ENCODE results near the gene ECI2.

The ECI2 gene

GRCh38 chr6:4134841-4135664, at the start of gene ECI2:
ECI2 (minus strand) TSS chr6:4135575; CDS start chr6:4135560, 15 bp downstream.
- Histone ChIP-seq H3K79me2 (ENCODE audit: control insufficient read depth, insufficient read depth, low read length, unreplicated experiment) (peaks cover 31% of the 10 kb centered on the region), H3K27ac (ENCODE audit: low read depth, low read length) (peak within 1 kb of the TSS; percentile 68), H3K4me1 (ENCODE audit: control insufficient read depth, insufficient read depth, low read length, unreplicated experiment) (peaks cover 17% of the 10 kb centered on the region), H2AFZ (ENCODE audit: low read length, unreplicated experiment) (peak within 1 kb of the TSS; percentile 87), H3K36me3 (ENCODE audit: insufficient read depth, low read length) (peaks cover 23% of the 10 kb centered on the region), H3K27me3 (ENCODE audit: insufficient read depth, low read length) (no peaks in the 10 kb centered on the region), H3K4me3 (ENCODE audit: low read depth, low read length) (peak within 1 kb of the TSS; percentile 99)

- no peak overlapping the region for H2AFZ ChIP-seq (ENCODE audit: low read length, unreplicated experiment)
These were observed 45.4 kb upstream of the ECI2 start for GRCh38 chr6:4180652-4181255.

GRCh38 chr6:4179960-4180651, 44.7 kb upstream of the ECI2 start:
- no peaks in the 10 kb centered on the region for H3K4me1 ChIP-seq (ENCODE audit: control insufficient read depth, insufficient read depth, low read length, unreplicated experiment)
- peaks cover 35% of the 10 kb centered on the region; the same call in 1 of the 2 replicates for H3K27me3 ChIP-seq (ENCODE audit: insufficient read depth, low read length)
- H3K79me2 ChIP-seq (ENCODE audit: control insufficient read depth, insufficient read depth, low read length, unreplicated experiment): no peaks in the 10 kb centered on the region
- H3K4me3 ChIP-seq (ENCODE audit: low read depth, low read length): no peak overlapping the region
- no peaks in the 10 kb centered on the region for H3K36me3 ChIP-seq (ENCODE audit: insufficient read depth, low read length)
- no peak overlapping the region for H3K27ac ChIP-seq (ENCODE audit: low read depth, low read length)
- H2AFZ ChIP-seq (ENCODE audit: low read length, unreplicated experiment): no peak overlapping the region

More at GRCh38 chr6:4180652-4181255, 45.4 kb upstream of the ECI2 start:
- Histone ChIP-seq H3K4me3 (ENCODE audit: low read depth, low read length) (no peak overlapping the region), H3K27me3 (ENCODE audit: insufficient read depth, low read length) (peaks cover 35% of the 10 kb centered on the region; the same call in 1 of the 2 replicates), H3K27ac (ENCODE audit: low read depth, low read length) (no peak overlapping the region), H3K79me2 (ENCODE audit: control insufficient read depth, insufficient read depth, low read length, unreplicated experiment) (no peaks in the 10 kb centered on the region), H3K4me1 (ENCODE audit: control insufficient read depth, insufficient read depth, low read length, unreplicated experiment) (no peaks in the 10 kb centered on the region), H3K36me3 (ENCODE audit: insufficient read depth, low read length) (no peaks in the 10 kb centered on the region)

GRCh38 chr6:4178737-4179333, 43.5 kb upstream of the ECI2 start:
- H2AFZ ChIP-seq (ENCODE audit: low read length, unreplicated experiment): no peak overlapping the region
- no peak overlapping the region for H3K4me3 ChIP-seq (ENCODE audit: low read depth, low read length)
- peaks cover 35% of the 10 kb centered on the region; the same call in 1 of the 2 replicates for H3K27me3 ChIP-seq (ENCODE audit: insufficient read depth, low read length)

GRCh38 chr6:4176907-4177306, 41.5 kb upstream of the ECI2 start:
- Histone ChIP-seq H3K4me1 (ENCODE audit: control insufficient read depth, insufficient read depth, low read length, unreplicated experiment) (no peaks in the 10 kb centered on the region), H2AFZ (ENCODE audit: low read length, unreplicated experiment) (no peak overlapping the region), H3K27me3 (ENCODE audit: insufficient read depth, low read length) (peaks cover 35% of the 10 kb centered on the region; the same call in 1 of the 2 replicates), H3K27ac (ENCODE audit: low read depth, low read length) (no peak overlapping the region), H3K36me3 (ENCODE audit: insufficient read depth, low read length) (no peaks in the 10 kb centered on the region), H3K79me2 (ENCODE audit: control insufficient read depth, insufficient read depth, low read length, unreplicated experiment) (no peaks in the 10 kb centered on the region), H3K4me3 (ENCODE audit: low read depth, low read length) (no peak overlapping the region)

More at GRCh38 chr6:4178737-4179333, 43.5 kb upstream of the ECI2 start:
- Histone ChIP-seq H3K36me3 (ENCODE audit: insufficient read depth, low read length) (no peaks in the 10 kb centered on the region), H3K27ac (ENCODE audit: low read depth, low read length) (no peak overlapping the region), H3K79me2 (ENCODE audit: control insufficient read depth, insufficient read depth, low read length, unreplicated experiment) (no peaks in the 10 kb centered on the region), H3K4me1 (ENCODE audit: control insufficient read depth, insufficient read depth, low read length, unreplicated experiment) (no peaks in the 10 kb centered on the region)

GRCh38 chr6:4174042-4174441, 38.7 kb upstream of the ECI2 start:
- no peak overlapping the region for H2AFZ ChIP-seq (ENCODE audit: low read length, unreplicated experiment)
- no peaks in the 10 kb centered on the region for H3K36me3 ChIP-seq (ENCODE audit: insufficient read depth, low read length)
- peaks cover 22% of the 10 kb centered on the region; the same call in 1 of the 2 replicates for H3K27me3 ChIP-seq (ENCODE audit: insufficient read depth, low read length)
- no peak overlapping the region for H3K4me3 ChIP-seq (ENCODE audit: low read depth, low read length)
- no peak overlapping the region for H3K27ac ChIP-seq (ENCODE audit: low read depth, low read length)
- no peaks in the 10 kb centered on the region for H3K79me2 ChIP-seq (ENCODE audit: control insufficient read depth, insufficient read depth, low read length, unreplicated experiment)
- no peaks in the 10 kb centered on the region for H3K4me1 ChIP-seq (ENCODE audit: control insufficient read depth, insufficient read depth, low read length, unreplicated experiment)

GRCh38 chr6:4172368-4172767, 37.0 kb upstream of the ECI2 start:
- H3K36me3 ChIP-seq (ENCODE audit: insufficient read depth, low read length): no peaks in the 10 kb centered on the region
- H3K4me1 ChIP-seq (ENCODE audit: control insufficient read depth, insufficient read depth, low read length, unreplicated experiment): no peaks in the 10 kb centered on the region
- H3K79me2 ChIP-seq (ENCODE audit: control insufficient read depth, insufficient read depth, low read length, unreplicated experiment): no peaks in the 10 kb centered on the region
- no peak overlapping the region for H2AFZ ChIP-seq (ENCODE audit: low read length, unreplicated experiment)
- no peak overlapping the region for H3K27ac ChIP-seq (ENCODE audit: low read depth, low read length)
- H3K4me3 ChIP-seq (ENCODE audit: low read depth, low read length): no peak overlapping the region
- 0 out of 2 replicates have a peak, but pooled peaks cover 6% of the 10 kb centered on the region for H3K27me3 ChIP-seq (ENCODE audit: insufficient read depth, low read length)

- no peaks in the 10 kb centered on the region for H3K27me3 ChIP-seq (ENCODE audit: insufficient read depth, low read length)
- H3K36me3 ChIP-seq (ENCODE audit: insufficient read depth, low read length): no peaks in the 10 kb centered on the region
- H3K4me1 ChIP-seq (ENCODE audit: control insufficient read depth, insufficient read depth, low read length, unreplicated experiment): no peaks in the 10 kb centered on the region
- no peak overlapping the region for H3K27ac ChIP-seq (ENCODE audit: low read depth, low read length)
- H3K79me2 ChIP-seq (ENCODE audit: control insufficient read depth, insufficient read depth, low read length, unreplicated experiment): no peaks in the 10 kb centered on the region
- H3K4me3 ChIP-seq (ENCODE audit: low read depth, low read length): no peak overlapping the region
- no peak overlapping the region for H2AFZ ChIP-seq (ENCODE audit: low read length, unreplicated experiment)
These were observed 34.9 kb upstream of the ECI2 start for GRCh38 chr6:4170297-4170696.

- no peak overlapping the region for H3K27ac ChIP-seq (ENCODE audit: low read depth, low read length)
- H3K4me3 ChIP-seq (ENCODE audit: low read depth, low read length): no peak overlapping the region
- no peaks in the 10 kb centered on the region for H3K79me2 ChIP-seq (ENCODE audit: control insufficient read depth, insufficient read depth, low read length, unreplicated experiment)
- H3K36me3 ChIP-seq (ENCODE audit: insufficient read depth, low read length): no peaks in the 10 kb centered on the region
- no peaks in the 10 kb centered on the region for H3K4me1 ChIP-seq (ENCODE audit: control insufficient read depth, insufficient read depth, low read length, unreplicated experiment)
- H3K27me3 ChIP-seq (ENCODE audit: insufficient read depth, low read length): no peaks in the 10 kb centered on the region
- H2AFZ ChIP-seq (ENCODE audit: low read length, unreplicated experiment): no peak overlapping the region
These were observed 33.8 kb upstream of the ECI2 start for GRCh38 chr6:4169028-4169789.

- Histone ChIP-seq H3K4me3 (ENCODE audit: low read depth, low read length) (no peak overlapping the region), H3K79me2 (ENCODE audit: control insufficient read depth, insufficient read depth, low read length, unreplicated experiment) (no peaks in the 10 kb centered on the region), H3K27me3 (ENCODE audit: insufficient read depth, low read length) (no peaks in the 10 kb centered on the region), H2AFZ (ENCODE audit: low read length, unreplicated experiment) (no peak overlapping the region), H3K36me3 (ENCODE audit: insufficient read depth, low read length) (no peaks in the 10 kb centered on the region), H3K4me1 (ENCODE audit: control insufficient read depth, insufficient read depth, low read length, unreplicated experiment) (no peaks in the 10 kb centered on the region), H3K27ac (ENCODE audit: low read depth, low read length) (no peak overlapping the region)
These were observed 32.5 kb upstream of the ECI2 start for GRCh38 chr6:4167833-4168232.
